GM12865 (cell line): ENCODE measurements around the gene SUSD4.
"Not testable (repeated sequence)": the region's sequence is repeated elsewhere in the genome, so short reads cannot be mapped to it uniquely, and the experiment has no call there.

Experiments used
- DNase-seq: peaks from one replicate; pipeline ENCODE4 v3.0.0; 2010; ENCODE audit warnings: low read depth
- H3K4me3 ChIP-seq: 2 replicates; pipeline ENCODE4 v1.5.1; 2011; ENCODE audit warnings: mild to moderate bottlenecking, low read depth, low read length, control low read depth
- TF ChIP-seq, protein P1 (sequence below): IDR thresholded peaks from 2 replicates; pipeline ENCODE4 v1.5.1; 2011; ENCODE audit warnings: low read length, control low read depth, low read depth, inconsistent platforms; ENCODE audit not compliant: insufficient read depth; ENCODE audit errors: missing control alignments

The SUSD4 gene

GRCh38 chr1:223285452-223285851, 78.5 kb downstream of the SUSD4 start:
- DNase-seq = no peak
- H3K4me3 ChIP-seq = no peak overlapping the region
- TF ChIP-seq, protein P1, sequence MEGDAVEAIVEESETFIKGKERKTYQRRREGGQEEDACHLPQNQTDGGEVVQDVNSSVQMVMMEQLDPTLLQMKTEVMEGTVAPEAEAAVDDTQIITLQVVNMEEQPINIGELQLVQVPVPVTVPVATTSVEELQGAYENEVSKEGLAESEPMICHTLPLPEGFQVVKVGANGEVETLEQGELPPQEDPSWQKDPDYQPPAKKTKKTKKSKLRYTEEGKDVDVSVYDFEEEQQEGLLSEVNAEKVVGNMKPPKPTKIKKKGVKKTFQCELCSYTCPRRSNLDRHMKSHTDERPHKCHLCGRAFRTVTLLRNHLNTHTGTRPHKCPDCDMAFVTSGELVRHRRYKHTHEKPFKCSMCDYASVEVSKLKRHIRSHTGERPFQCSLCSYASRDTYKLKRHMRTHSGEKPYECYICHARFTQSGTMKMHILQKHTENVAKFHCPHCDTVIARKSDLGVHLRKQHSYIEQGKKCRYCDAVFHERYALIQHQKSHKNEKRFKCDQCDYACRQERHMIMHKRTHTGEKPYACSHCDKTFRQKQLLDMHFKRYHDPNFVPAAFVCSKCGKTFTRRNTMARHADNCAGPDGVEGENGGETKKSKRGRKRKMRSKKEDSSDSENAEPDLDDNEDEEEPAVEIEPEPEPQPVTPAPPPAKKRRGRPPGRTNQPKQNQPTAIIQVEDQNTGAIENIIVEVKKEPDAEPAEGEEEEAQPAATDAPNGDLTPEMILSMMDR = no peak

- H3K4me3 ChIP-seq, DNase-seq: not testable (repeated sequence)
Measured at GRCh38 chr1:223283697-223284096, 80.3 kb downstream of the SUSD4 start.

GRCh38 chr1:223278311-223278710, 85.7 kb downstream of the SUSD4 start:
- DNase-seq, H3K4me3 ChIP-seq: not testable (repeated sequence)

GRCh38 chr1:223276029-223276428, 87.9 kb downstream of the SUSD4 start:
- TF ChIP-seq, protein P1 = no peak
- DNase-seq = no peak
- no peak overlapping the region for H3K4me3 ChIP-seq

- DNase-seq = no peak
- TF ChIP-seq, protein P1 = no peak
Measured at GRCh38 chr1:223273511-223273910, 90.5 kb downstream of the SUSD4 start.

DNA sequence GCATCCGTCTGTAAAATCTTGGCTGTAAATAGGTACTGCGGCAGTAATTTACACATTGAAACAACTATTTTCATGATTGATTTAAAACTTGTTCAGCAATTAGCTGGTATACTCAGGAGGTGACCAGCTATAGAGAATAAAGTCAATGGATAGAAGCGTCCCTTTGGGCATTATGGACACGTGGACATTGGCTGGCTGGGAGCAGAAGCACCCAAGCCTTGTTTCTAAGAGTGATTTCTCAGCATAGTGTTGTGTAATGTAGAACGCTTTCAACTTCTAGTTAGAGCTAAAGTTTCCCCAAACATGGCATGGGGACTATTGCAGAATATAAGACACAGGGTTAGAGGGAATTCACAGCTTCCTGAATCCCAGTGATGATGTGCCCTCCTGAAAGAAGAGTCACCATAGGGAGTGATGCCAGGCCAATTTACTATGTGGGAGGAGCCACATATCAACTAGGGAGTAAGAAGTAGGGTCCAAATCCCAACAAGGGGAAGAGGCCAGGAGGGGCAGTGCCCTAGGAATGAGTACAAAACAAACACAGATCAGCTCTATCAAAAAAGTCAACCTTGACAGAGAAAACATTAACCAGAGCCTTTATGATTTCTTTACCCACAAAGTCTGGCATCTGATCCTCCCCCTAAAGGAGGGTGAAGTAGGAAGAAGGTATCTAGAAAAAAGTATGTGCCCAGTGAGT, 92.7 kb downstream of the SUSD4 start:
- H3K4me3 ChIP-seq = no peak overlapping the region
- TF ChIP-seq, protein P1 = no peak
- no peak for DNase-seq

More at GRCh38 chr1:223273511-223273910, 90.5 kb downstream of the SUSD4 start:
- no peak overlapping the region for H3K4me3 ChIP-seq

DNA sequence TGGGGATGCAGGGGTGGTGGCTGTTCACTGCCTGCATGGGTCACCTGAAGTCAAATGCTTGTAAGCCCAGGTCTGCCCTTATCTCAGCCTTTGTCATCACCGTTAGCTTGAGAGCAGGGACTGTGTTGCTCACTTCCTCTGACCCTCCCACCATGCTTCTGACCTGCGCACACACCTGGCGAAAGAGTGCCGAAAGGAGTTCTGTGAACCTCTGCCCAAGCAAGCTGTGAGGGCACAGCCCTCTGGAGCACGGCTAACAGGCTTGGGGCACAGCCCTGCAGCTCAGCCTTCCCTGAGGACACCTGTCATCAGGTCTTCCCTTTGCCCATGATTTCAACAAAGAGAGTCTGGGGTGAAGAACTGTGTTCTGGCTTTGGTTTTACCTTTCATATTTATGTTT, 93.8 kb downstream of the SUSD4 start:
- TF ChIP-seq, protein P1 = no peak
- no peak for DNase-seq
- H3K4me3 ChIP-seq = no peak overlapping the region

- H3K4me3 ChIP-seq = no peak overlapping the region
- TF ChIP-seq, protein P1 = no peak
- no peak for DNase-seq
Measured at GRCh38 chr1:223269006-223269405, 95.0 kb downstream of the SUSD4 start.
